Thymus (tissue), 11 donors: ENCODE data around the gene CCDC188. TPM values are rescaled to one million over a fixed set of nuclear protein-coding genes. Genes with fewer than 3 reads are reported as not detected.

Experiments used
- DNase-seq, 9 donors: peaks; one replicate each; pipeline ENCODE4 v3.0.0-alpha.2; 2013; ENCODE audit warnings: low spot score in 9 of 9, low read depth in 6 of 9, missing footprints in 1 of 9
- H3K27ac ChIP-seq, 2 donors: one replicate each; pipeline ENCODE4 v1.5.1; 2013; ENCODE audit warnings: control low read depth in 1 of 2, low read depth in 1 of 2, low read length in 1 of 2, mild to moderate bottlenecking in 1 of 2, moderate library complexity in 1 of 2
- H3K27me3 ChIP-seq, 2 donors: one replicate each; pipeline ENCODE4 v1.5.1; 2013; ENCODE audit warnings: low read length in 1 of 2; ENCODE audit not compliant: control insufficient read depth in 2 of 2, insufficient read depth in 1 of 2
- H3K36me3 ChIP-seq, 2 donors: one replicate each; pipeline ENCODE4 v1.5.1; 2013; ENCODE audit warnings: low read length in 1 of 2, mild to moderate bottlenecking in 1 of 2, moderate library complexity in 1 of 2; ENCODE audit not compliant: control insufficient read depth in 2 of 2, insufficient read depth in 2 of 2
- H3K4me1 ChIP-seq, 2 donors: one replicate each; pipeline ENCODE4 v1.5.1; 2013; ENCODE audit warnings: low read length in 2 of 2; ENCODE audit not compliant: control insufficient read depth in 2 of 2, insufficient read depth in 2 of 2
- H3K4me3 ChIP-seq, 2 donors: one replicate each; pipeline ENCODE4 v1.5.1; 2013; ENCODE audit warnings: low read length in 2 of 2, control low read depth in 1 of 2, mild to moderate bottlenecking in 1 of 2
- H3K9me3 ChIP-seq, 2 donors: one replicate each; pipeline ENCODE4 v1.5.1; 2013; ENCODE audit warnings: low read length in 1 of 2, mild to moderate bottlenecking in 1 of 2; ENCODE audit not compliant: control insufficient read depth in 2 of 2, insufficient read depth in 1 of 2
- WGBS: extraction: QIAGEN DNeasy Blood & Tissue Kit; methylation state at CpG from one replicate; pipeline ENCODE4 v1.1.7; 2013; 5-methylcytosine and 5-hydroxymethylcytosine counted together
- polyA plus RNA-seq: library from polyadenylated mRNA; stranded (reverse); fragments of 200-250 nt; gene quantifications from one replicate; pipeline ENCODE4 v1.2.3, GENCODE V29; 2013
- total RNA-seq: library from RNA; stranded (reverse); fragments of 120-200 nt; gene quantifications from one replicate; pipeline ENCODE4 v1.2.4, GENCODE V29; 2013
- donor health status: healthy.

Gene CCDC188
- total and polyA plus RNA-seq, 2 donors = 0.09 to 0.84 TPM

- no peak overlapping the region for H3K4me3 ChIP-seq
Measured at GRCh38 chr22:20155330-20156041, 4.6 kb upstream of the CCDC188 start.

GRCh38 chr22:20154602-20155187 is 3.8 kb upstream of the CCDC188 start:
- Histone ChIP-seq H3K4me3 (no peak overlapping the region), H3K27me3 (peaks cover 0 to 15% of the 10 kb centered on the region in 2 donors), H3K36me3 (no peaks in the 10 kb centered on the region), H3K9me3 (no peaks in the 10 kb centered on the region), H3K4me1 (peaks cover 0 to 40% of the 10 kb centered on the region in 2 donors), H3K27ac (no peak overlapping the region)
- 85% methylated on average over 14 of the region's 14 CpGs for WGBS
- DNase-seq = no peak

More at GRCh38 chr22:20155330-20156041, 4.6 kb upstream of the CCDC188 start:
- Histone ChIP-seq H3K27me3 (peaks cover 0 to 18% of the 10 kb centered on the region in 2 donors), H3K9me3 (no peaks in the 10 kb centered on the region), H3K27ac (no peak overlapping the region), H3K4me1 (peaks cover 0 to 36% of the 10 kb centered on the region in 2 donors), H3K36me3 (no peaks in the 10 kb centered on the region)
- 62% methylated on average over 30 of the region's 30 CpGs for WGBS
- DNase-seq = peak in 1 of 9 donors; percentile 34

- no peak overlapping the region for H3K4me3 ChIP-seq
- no peak for DNase-seq
- H3K9me3 ChIP-seq = no peaks in the 10 kb centered on the region
- peaks cover 0 to 12% of the 10 kb centered on the region in 2 donors for H3K27me3 ChIP-seq
- no peak overlapping the region for H3K27ac ChIP-seq
- 88% methylated on average over 16 of the region's 16 CpGs for WGBS
- peaks cover 0 to 36% of the 10 kb centered on the region in 2 donors for H3K4me1 ChIP-seq
- no peaks in the 10 kb centered on the region for H3K36me3 ChIP-seq
Measured at GRCh38 chr22:20153945-20154344, 3.1 kb upstream of the CCDC188 start.

- peaks cover 0 to 21% of the 10 kb centered on the region in 2 donors for H3K4me1 ChIP-seq
- H3K4me3 ChIP-seq = no peak overlapping the region
- peaks cover 0 to 3% of the 10 kb centered on the region in 2 donors for H3K36me3 ChIP-seq
- WGBS = 95% methylated on average over 14 of the region's 14 CpGs
- no peaks in the 10 kb centered on the region for H3K9me3 ChIP-seq
- no peak overlapping the region for H3K27ac ChIP-seq
- H3K27me3 ChIP-seq = peaks cover 0 to 4% of the 10 kb centered on the region in 2 donors
- DNase-seq = no peak
Measured at GRCh38 chr22:20152464-20152890, 1.6 kb upstream of the CCDC188 start.

- H3K36me3 ChIP-seq = peaks cover 0 to 3% of the 10 kb centered on the region in 2 donors
- 97% methylated on average over 4 of the region's 4 CpGs for WGBS
- H3K27me3 ChIP-seq = peaks cover 0 to 4% of the 10 kb centered on the region in 2 donors
- no peaks in the 10 kb centered on the region for H3K9me3 ChIP-seq
- no peak overlapping the region for H3K27ac ChIP-seq
- DNase-seq = no peak
- no peak overlapping the region for H3K4me3 ChIP-seq
- peaks cover 0 to 16% of the 10 kb centered on the region in 2 donors for H3K4me1 ChIP-seq
Measured at GRCh38 chr22:20151276-20151588, 377 bp upstream of the CCDC188 start.

- 62% methylated on average over 32 of the region's 32 CpGs for WGBS
- H3K36me3 ChIP-seq = peaks cover 0 to 12% of the 10 kb centered on the region in 2 donors
- H3K4me3 ChIP-seq = no peak overlapping the region
- no peaks in the 10 kb centered on the region for H3K9me3 ChIP-seq
- no peak for DNase-seq
- H3K27me3 ChIP-seq = no peaks in the 10 kb centered on the region
- H3K4me1 ChIP-seq = peaks cover 0 to 6% of the 10 kb centered on the region in 2 donors
- H3K27ac ChIP-seq = no peak overlapping the region
Measured at GRCh38 chr22:20149257-20150250, 1.3 kb downstream of the CCDC188 start.

GRCh38 chr22:20148414-20148813 is 2.4 kb downstream of the CCDC188 start:
- Histone ChIP-seq H3K4me3 (no peak overlapping the region), H3K9me3 (no peaks in the 10 kb centered on the region), H3K36me3 (peaks cover 0 to 21% of the 10 kb centered on the region in 2 donors), H3K27ac (no peak overlapping the region), H3K27me3 (no peaks in the 10 kb centered on the region), H3K4me1 (peaks cover 0 to 6% of the 10 kb centered on the region in 2 donors)
- DNase-seq = no peak
- WGBS = 96% methylated on average over 18 of the region's 18 CpGs

- no peak for DNase-seq
Measured at GRCh38 chr22:20147237-20147988, 3.4 kb downstream of the CCDC188 start.

More at GRCh38 chr22:20147237-20147988, 3.4 kb downstream of the CCDC188 start:
- peaks cover 0 to 6% of the 10 kb centered on the region in 2 donors for H3K4me1 ChIP-seq
- no peaks in the 10 kb centered on the region for H3K9me3 ChIP-seq
- 66% methylated on average over 14 of the region's 14 CpGs for WGBS
- peaks cover 0 to 25% of the 10 kb centered on the region in 2 donors for H3K36me3 ChIP-seq
- H3K4me3 ChIP-seq = no peak overlapping the region
- no peaks in the 10 kb centered on the region for H3K27me3 ChIP-seq
- H3K27ac ChIP-seq = no peak overlapping the region
